Measurements from ENCODE around the gene SHISA3. TPM values are rescaled to one million over a fixed set of nuclear protein-coding genes. Genes with fewer than 3 reads are reported as not detected.

The SHISA3 gene
- total and polyA plus RNA-seq, 2 of the 8 experiments (the other 6 are each of a cell fraction or from before 2014, with no cell fraction given), result 2.0 to 9.3 TPM

GRCh38 chr4:42357325-42357724 lies 40.0 kb upstream of the SHISA3 start:
- no peaks in the 10 kb centered on the region for H3K36me3 ChIP-seq (ENCODE audit: control insufficient read depth in 2 of 4, insufficient read depth in 4 of 4, low read length in 3 of 4)
- H2AFZ ChIP-seq (ENCODE audit: low read length), result no peak overlapping the region
- H3K4me2 ChIP-seq (ENCODE audit: insufficient read depth in 1 of 2, low read depth in 2 of 2, low read length in 2 of 2), result no peak overlapping the region
- peaks cover under 1% of the 10 kb centered on the region; the same call in 1 of the 2 replicates for H3K23me2 ChIP-seq (ENCODE audit: low read depth, low read length)
- no peak overlapping the region for H3K23ac ChIP-seq (ENCODE audit: insufficient read length)
- H3K27me3 ChIP-seq (replicated peaks in 1 of 4; ENCODE audit: control insufficient read depth in 3 of 4, extremely low read depth in 1 of 4, insufficient read depth in 3 of 4, low read length in 3 of 4), result no peaks in the 10 kb centered on the region
- no peaks in the 10 kb centered on the region for H3K4me1 ChIP-seq (replicated peaks in 1 of 4; ENCODE audit: control insufficient read depth in 3 of 4, insufficient read depth in 4 of 4, low read length in 3 of 4)
- H2AK5ac ChIP-seq (ENCODE audit: low read depth, low read length), result no peak overlapping the region
- H4K20me1 ChIP-seq (replicated peaks in 1 of 2; ENCODE audit: control insufficient read depth in 1 of 2, insufficient read depth in 2 of 2, low read length in 2 of 2), result no peaks in the 10 kb centered on the region
- no peak overlapping the region for H3K27ac ChIP-seq (ENCODE audit: low read depth, low read length)
- H4K8ac ChIP-seq (ENCODE audit: extremely low read depth, insufficient read depth, low read length), result no peak overlapping the region
- no peak overlapping the region for H3K18ac ChIP-seq (ENCODE audit: extremely low read depth, low read length)
- no peak overlapping the region for H4K91ac ChIP-seq (replicated peaks; ENCODE audit: insufficient read length, low read length)
- no peaks in the 10 kb centered on the region for H3K9me3 ChIP-seq (ENCODE audit: insufficient read depth in 2 of 2, low read depth in 1 of 2, low read length in 1 of 2)
- no peak overlapping the region for H3K9ac ChIP-seq (replicated peaks in 1 of 4; ENCODE audit: extremely low read depth in 1 of 4, low read depth in 3 of 4, low read length in 3 of 4)
- H3K79me2 ChIP-seq (ENCODE audit: control insufficient read depth in 1 of 2, insufficient read depth in 2 of 2, low read length in 2 of 2), result no peaks in the 10 kb centered on the region
- no peak overlapping the region for H3K4me3 ChIP-seq (ENCODE audit: extremely low read depth in 1 of 4, insufficient read depth in 2 of 4, low read depth in 3 of 4, low read length in 4 of 4)
- H2BK20ac ChIP-seq (ENCODE audit: low read length), result peak overlapping the region; percentile 51; the same call in 1 of the 2 replicates
- H3K79me1 ChIP-seq (ENCODE audit: low read depth, low read length), result no peaks in the 10 kb centered on the region
- H2BK12ac ChIP-seq (ENCODE audit: low read depth, low read length), result no peak overlapping the region
- CTCF ChIA-PET (ENCODE audit: partially characterized antibody), result interaction anchor here (1.5 kb wide), 1 partner anchor 78 kb away, joined by 4 read pairs; no protein-coding TSS in a partner anchor
- 93% methylated on average over 4 of the region's 5 CpGs; no CpG with 5 or more reads in 1 of the 2 experiments for WGBS, 2 experiments (ENCODE audit: extremely low coverage in 1 of 2, insufficient coverage in 1 of 2, insufficient read length in 1 of 2, insufficient replicate concordance in 2 of 2, low coverage in 1 of 2, low lambda C conversion rate in 2 of 2, missing lambda C conversion rate in 1 of 2)
- no peak overlapping the region; the same call in 1 of the 2 replicates for H2BK15ac ChIP-seq (ENCODE audit: low read length)
- no peak overlapping the region for H2BK120ac ChIP-seq (replicated peaks; ENCODE audit: low read depth, low read length)
- no peak for DNase-seq (ENCODE audit: low read depth in 1 of 2, low spot score in 2 of 2)
- FAIRE-seq, result no peak
- no peak overlapping the region for H3K56ac ChIP-seq (replicated peaks; ENCODE audit: insufficient read length, low read depth, low read length)
- H3K14ac ChIP-seq (ENCODE audit: insufficient read length), result no peak overlapping the region
- no peak overlapping the region for H4K5ac ChIP-seq (ENCODE audit: insufficient read length, low read depth, low read length)
- no peak overlapping the region for H2BK5ac ChIP-seq (ENCODE audit: low read depth, low read length)
- H3K4ac ChIP-seq (replicated peaks; ENCODE audit: insufficient read length, low read depth, low read length), result no peak overlapping the region
- POLR2A ChIA-PET (ENCODE audit: partially characterized antibody), result no interaction called here
- TF ChIP-seq PHF8 (conservative IDR thresholded peaks at IDR 0.05; ENCODE audit: low read depth, low read length) (no peak), GTF2F1 (IDR thresholded peaks at IDR 0.05; ENCODE audit: borderline replicate concordance, low read depth, low read length) (no peak), BRCA1 (IDR thresholded peaks at IDR 0.05; ENCODE audit: low read depth, low read length) (no peak), USF2 (IDR thresholded peaks at IDR 0.05; ENCODE audit: low read length) (no peak), TCF12 (IDR thresholded peaks at IDR 0.05; ENCODE audit: low read depth, low read length) (no peak), ATF3 (IDR thresholded peaks at IDR 0.05; ENCODE audit: insufficient read depth, low read depth, low read length) (no peak), KDM5A (IDR thresholded peaks at IDR 0.05; ENCODE audit: low read length) (no peak), CTBP2 (IDR thresholded peaks at IDR 0.05; ENCODE audit: borderline replicate concordance, insufficient read depth, insufficient read length, low read length) (no peak), E2F6 (IDR thresholded peaks at IDR 0.05) (no peak), SAP30 (IDR thresholded peaks at IDR 0.05; ENCODE audit: insufficient read depth, insufficient replicate concordance, low read length) (no peak)
